Stomach (tissue), 9 donors: ENCODE measurements around the gene SIGLEC14. TPM values are rescaled to one million over a fixed set of nuclear protein-coding genes. Genes with fewer than 3 reads are reported as not detected.
A peak's percentile ranks its signal among the peaks of the same experiment; 100 is the strongest.

ENCODE experiments used
- DNase-seq, 2 donors: peaks; one replicate each; pipeline versions ENCODE4 v3.0.0 to v3.0.0-alpha.2; 2013 to 2019
- H3K27ac ChIP-seq, 5 donors: fragments of 200-600 bp in 4 of 5; sonication (generic) in 4 of 5; one replicate each; pipeline ENCODE4 v1.5.1; 2013 to 2019; ENCODE audit warnings: mild to moderate bottlenecking in 1 of 5, moderate library complexity in 1 of 5
- H3K27me3 ChIP-seq, 3 donors: fragments of 200-600 bp; sonication (generic); one replicate each; pipeline ENCODE4 v1.5.1; 2017 to 2019; ENCODE audit warnings: mixed run types in 1 of 3
- H3K36me3 ChIP-seq, 4 donors: fragments of 200-600 bp; sonication (generic); 1 replicate in 3 of 4; 2 replicates in 1 of 4; pipeline ENCODE4 v1.5.1; 2016 to 2019
- H3K4me1 ChIP-seq, 4 donors: fragments of 200-600 bp; sonication (generic); one replicate each; pipeline ENCODE4 v1.5.1; 2016 to 2019
- H3K4me3 ChIP-seq, 4 donors: fragments of 200-600 bp; sonication (generic) in 3 of 4; one replicate each; pipeline ENCODE4 v1.5.1; 2016 to 2019; ENCODE audit warnings: mild to moderate bottlenecking in 1 of 4
- H3K9me3 ChIP-seq, 4 donors: fragments of 200-600 bp; sonication (generic); one replicate each; pipeline ENCODE4 v1.5.1; 2016 to 2019
- CTCF ChIP-seq, 7 experiments: fragments of 450-650 bp in 4 of 7; fragments of 200-600 bp in 3 of 7; sonication (generic) in 3 of 7; IDR thresholded peaks; one replicate each; pipeline ENCODE4 v1.5.1; 2016 to 2019; ENCODE audit warnings: antibody characterized with exemption in 7 of 7, control low read depth in 2 of 7, mild to moderate bottlenecking in 1 of 7
- EP300 ChIP-seq: sonication (generic); formaldehyde crosslinking; IDR thresholded peaks from one replicate; pipeline ENCODE4 v1.6.1; 2017; ENCODE audit warnings: antibody characterized with exemption
- POLR2A ChIP-seq, 4 donors: fragments of 450-650 bp; IDR thresholded peaks; one replicate each; pipeline ENCODE4 v1.6.1; 2016; ENCODE audit warnings: antibody characterized with exemption in 4 of 4, control low read depth in 2 of 4, mild to moderate bottlenecking in 1 of 4, moderate library complexity in 1 of 4
- POLR2AphosphoS5 ChIP-seq, 3 donors: sonication (generic); formaldehyde crosslinking; IDR thresholded peaks; one replicate each; pipeline ENCODE4 v1.6.1; 2016; ENCODE audit warnings: antibody characterized with exemption in 3 of 3
- whole genome bisulfite sequencing, 5 donors: extraction: QIAGEN DNeasy Blood & Tissue Kit in 3 of 5; methylation state at CpG; one replicate each; pipeline versions ENCODE4 v1.1.5 to v1.1.7; 2013 to 2018; 5-methylcytosine and 5-hydroxymethylcytosine counted together
- intact Hi-C: fragments of 100-400 bp; cut with DNase I; formaldehyde crosslinking; loops from one replicate; pipeline ENCODE4 v1.15.1; 2023; ENCODE audit warnings: low total_unique reads
- polyA plus RNA-seq, 3 donors: library from polyadenylated mRNA; stranded (reverse); fragments of 200-250 nt; gene quantifications; one replicate each; pipeline ENCODE4 v1.2.3, GENCODE V29; 2013
- total RNA-seq, 5 donors: library from RNA; depleted of rRNA; stranded (reverse); fragments of >200 nt; gene quantifications; one replicate each; pipeline versions ENCODE4 v1.1.0 to v1.2.3, GENCODE V29; 2014 to 2016
- donor health status: healthy with polysubstance abuse.
- donor health status: Bipolar disorder and iron deficiency.
- donor health status: healthy.

SIGLEC14 gene
- total and polyA plus RNA-seq, 8 donors, result 0.55 to 5.4 (median 2.0) TPM; not detected in 3

- peaks cover 0 to 35% (median 0%) of the 10 kb centered on the region in 3 donors for H3K27me3 ChIP-seq
- 67 to 81% (median 75%) methylated on average over 1 of the region's 1 CpG for WGBS, 5 donors
- no peak for DNase-seq
- no peak overlapping the region for H3K27ac ChIP-seq
- H3K4me1 ChIP-seq, result no peaks in the 10 kb centered on the region
- TF ChIP-seq EP300 (no peak), POLR2A (IDR thresholded peaks at IDR 0.05) (no peak), CTCF (IDR thresholded peaks at IDR 0.05) (no peak), POLR2AphosphoS5 (IDR thresholded peaks at IDR 0.05) (no peak)
- intact Hi-C loops, result no loop called here
- H3K9me3 ChIP-seq, result peaks cover 0 to 11% (median 8%) of the 10 kb centered on the region in 4 donors
- no peak overlapping the region for H3K4me3 ChIP-seq
- no peaks in the 10 kb centered on the region for H3K36me3 ChIP-seq
Observed at GRCh38 chr19:51610576-51610975, 36.0 kb downstream of the SIGLEC14 start.

- TF ChIP-seq CTCF (IDR thresholded peaks at IDR 0.05) (peak in 3 of 7 experiments; percentile 10 to 23 (median 14)), POLR2AphosphoS5 (IDR thresholded peaks at IDR 0.05) (no peak), EP300 (no peak)
- peaks cover 0 to 8% (median 6%) of the 10 kb centered on the region in 4 donors for H3K9me3 ChIP-seq
- DNase-seq, result peak; percentile 75 to 82
- intact Hi-C loops, result no loop called here
- H3K4me3 ChIP-seq, result no peak overlapping the region
- no peaks in the 10 kb centered on the region for H3K36me3 ChIP-seq
- no peaks in the 10 kb centered on the region for H3K4me1 ChIP-seq
- H3K27ac ChIP-seq, result no peak overlapping the region
- H3K27me3 ChIP-seq, result peaks cover 0 to 12% (median 0%) of the 10 kb centered on the region in 3 donors
- WGBS, 5 donors, result 23 to 32% (median 29%) methylated on average over 13 of the region's 13 CpGs
Observed at GRCh38 chr19:51607920-51608562, 38.6 kb downstream of the SIGLEC14 start.

- DNase-seq, result peak in 1 of 2 donors; percentile 21
- TF ChIP-seq POLR2AphosphoS5 (IDR thresholded peaks at IDR 0.05) (no peak), CTCF (IDR thresholded peaks at IDR 0.05) (no peak), POLR2A (IDR thresholded peaks at IDR 0.05) (no peak), EP300 (no peak)
- 55 to 66% (median 62%) methylated on average over 6 of the region's 6 CpGs for WGBS, 5 donors
- intact Hi-C loops, result no loop called here
- no peak overlapping the region for H3K4me3 ChIP-seq
- peaks cover 0 to 6% (median 0%) of the 10 kb centered on the region in 3 donors for H3K27me3 ChIP-seq
- no peaks in the 10 kb centered on the region for H3K36me3 ChIP-seq
- no peaks in the 10 kb centered on the region for H3K9me3 ChIP-seq
- no peak overlapping the region for H3K27ac ChIP-seq
- H3K4me1 ChIP-seq, result no peaks in the 10 kb centered on the region
Observed at GRCh38 chr19:51607077-51607476, 39.5 kb downstream of the SIGLEC14 start.

GRCh38 chr19:51602189-51602854, 44.3 kb downstream of the SIGLEC14 start:
- WGBS, 5 donors, result 87 to 92% (median 91%) methylated on average over 20 of the region's 20 CpGs
- peaks cover 0 to 6% (median 0%) of the 10 kb centered on the region in 4 donors for H3K4me1 ChIP-seq
- no peak for DNase-seq
- H3K36me3 ChIP-seq, result no peaks in the 10 kb centered on the region
- intact Hi-C loops, result no loop called here
- H3K27ac ChIP-seq, result no peak overlapping the region
- peaks cover 2 to 49% (median 11%) of the 10 kb centered on the region in 3 donors for H3K27me3 ChIP-seq
- H3K4me3 ChIP-seq, result no peak overlapping the region
- TF ChIP-seq POLR2A (IDR thresholded peaks at IDR 0.05), result no peak
- TF ChIP-seq POLR2AphosphoS5 (IDR thresholded peaks at IDR 0.05), result no peak
- TF ChIP-seq CTCF (IDR thresholded peaks at IDR 0.05), result no peak
- no peak for TF ChIP-seq EP300
- no peaks in the 10 kb centered on the region for H3K9me3 ChIP-seq
